KMS-11 (cell line): ENCODE measurements around the gene ATP6V0D1.

Experiments
- H2AFZ ChIP-seq: fragments of 200-600 bp; sonication (generic); 2 replicates; pipeline ENCODE4 v1.6.1; 2016; ENCODE audit warnings: antibody characterized with exemption, mixed run types, low read depth
- H3K27ac ChIP-seq: fragments of 200-600 bp; sonication (generic); 2 replicates; pipeline ENCODE4 v1.6.1; 2016; ENCODE audit warnings: mild to moderate bottlenecking, mixed run types
- H3K27me3 ChIP-seq: fragments of 200-600 bp; sonication (generic); 2 replicates; pipeline ENCODE4 v1.6.1; 2017; ENCODE audit warnings: mild to moderate bottlenecking, low read depth, mixed run types, moderate library complexity; ENCODE audit not compliant: insufficient read depth
- H3K36me3 ChIP-seq: fragments of 200-600 bp; sonication (generic); 2 replicates; pipeline ENCODE4 v1.6.1; 2017; ENCODE audit warnings: mild to moderate bottlenecking, mixed run types; ENCODE audit not compliant: insufficient read depth
- H3K4me1 ChIP-seq: fragments of 200-600 bp; sonication (generic); 2 replicates; pipeline ENCODE4 v1.6.1; 2016; ENCODE audit warnings: mild to moderate bottlenecking, low read depth, mixed run types; ENCODE audit not compliant: poor library complexity, severe bottlenecking
- H3K4me2 ChIP-seq: fragments of 200-600 bp; sonication (generic); 2 replicates; pipeline ENCODE4 v1.7.0; 2016; ENCODE audit warnings: mild to moderate bottlenecking, mixed run types
- H3K4me3 ChIP-seq: fragments of 200-600 bp; sonication (generic); IDR thresholded peaks from 2 replicates; pipeline ENCODE4 v1.6.1; 2017; ENCODE audit warnings: low read depth, low read length, mixed read lengths; ENCODE audit not compliant: insufficient read depth
- H3K79me2 ChIP-seq: fragments of 200-600 bp; sonication (generic); 2 replicates; pipeline ENCODE4 v1.6.1; 2016; ENCODE audit warnings: low read depth, mixed run types; ENCODE audit not compliant: insufficient read depth
- H3K9ac ChIP-seq: fragments of 200-600 bp; sonication (generic); 2 replicates; pipeline ENCODE4 v1.6.1; 2016; ENCODE audit warnings: mild to moderate bottlenecking, mixed run types
- H4K20me1 ChIP-seq: fragments of 200-600 bp; sonication (generic); 2 replicates; pipeline ENCODE4 v1.6.1; 2016; ENCODE audit warnings: mild to moderate bottlenecking, mixed run types; ENCODE audit not compliant: insufficient read depth
- CTCF ChIP-seq: fragments of 200-600 bp; sonication (generic); conservative IDR thresholded peaks from 2 replicates; pipeline ENCODE4 v1.6.1; 2017; ENCODE audit warnings: low read depth, mild to moderate bottlenecking, antibody characterized with exemption, low read length, moderate library complexity, mixed read lengths

Gene ATP6V0D1

GRCh38 chr16:67481561-67482232 is 740 bp upstream of the ATP6V0D1 start:
- H3K4me2 ChIP-seq, result peak overlapping the region; percentile 94
- H3K36me3 ChIP-seq, result no peaks in the 10 kb centered on the region
- no peak overlapping the region for H3K4me3 ChIP-seq
- peaks cover 44% of the 10 kb centered on the region for H3K79me2 ChIP-seq
- H3K4me1 ChIP-seq, result peaks cover 14% of the 10 kb centered on the region
- H3K27me3 ChIP-seq, result no peaks in the 10 kb centered on the region
- peak overlapping the region; percentile 47 for H3K27ac ChIP-seq
- 0 out of 2 replicates have a peak, but pooled peaks have one; percentile 14 for TF ChIP-seq CTCF
- peak overlapping the region; percentile 65 for H3K9ac ChIP-seq
- no peaks in the 10 kb centered on the region for H4K20me1 ChIP-seq
- H2AFZ ChIP-seq, result peak overlapping the region; percentile 70; the same call in 1 of the 2 replicates

- H3K27ac ChIP-seq, result no peak overlapping the region
- no peak overlapping the region for H3K4me2 ChIP-seq
- H2AFZ ChIP-seq, result no peak overlapping the region
- no peak overlapping the region for H3K9ac ChIP-seq
- TF ChIP-seq CTCF, result no peak
- H3K36me3 ChIP-seq, result no peaks in the 10 kb centered on the region
- no peaks in the 10 kb centered on the region for H3K27me3 ChIP-seq
- peaks cover 22% of the 10 kb centered on the region for H3K4me1 ChIP-seq
- H3K4me3 ChIP-seq, result no peak overlapping the region
- peaks cover 62% of the 10 kb centered on the region for H3K79me2 ChIP-seq
- H4K20me1 ChIP-seq, result no peaks in the 10 kb centered on the region
These were observed 2.9 kb downstream of the ATP6V0D1 start for GRCh38 chr16:67477960-67478554.

GRCh38 chr16:67474551-67475455 is 6.2 kb downstream of the ATP6V0D1 start:
- H3K4me2 ChIP-seq, result no peak overlapping the region; the same call in 1 of the 2 replicates
- peaks cover 54% of the 10 kb centered on the region for H3K79me2 ChIP-seq
- TF ChIP-seq CTCF, result no peak
- no peak overlapping the region for H3K27ac ChIP-seq
- H4K20me1 ChIP-seq, result no peaks in the 10 kb centered on the region
- H3K27me3 ChIP-seq, result no peaks in the 10 kb centered on the region
- peaks cover 13% of the 10 kb centered on the region for H3K4me1 ChIP-seq
- H3K36me3 ChIP-seq, result no peaks in the 10 kb centered on the region
- no peak overlapping the region for H3K4me3 ChIP-seq
- H2AFZ ChIP-seq, result no peak overlapping the region
- H3K9ac ChIP-seq, result no peak overlapping the region

DNA sequence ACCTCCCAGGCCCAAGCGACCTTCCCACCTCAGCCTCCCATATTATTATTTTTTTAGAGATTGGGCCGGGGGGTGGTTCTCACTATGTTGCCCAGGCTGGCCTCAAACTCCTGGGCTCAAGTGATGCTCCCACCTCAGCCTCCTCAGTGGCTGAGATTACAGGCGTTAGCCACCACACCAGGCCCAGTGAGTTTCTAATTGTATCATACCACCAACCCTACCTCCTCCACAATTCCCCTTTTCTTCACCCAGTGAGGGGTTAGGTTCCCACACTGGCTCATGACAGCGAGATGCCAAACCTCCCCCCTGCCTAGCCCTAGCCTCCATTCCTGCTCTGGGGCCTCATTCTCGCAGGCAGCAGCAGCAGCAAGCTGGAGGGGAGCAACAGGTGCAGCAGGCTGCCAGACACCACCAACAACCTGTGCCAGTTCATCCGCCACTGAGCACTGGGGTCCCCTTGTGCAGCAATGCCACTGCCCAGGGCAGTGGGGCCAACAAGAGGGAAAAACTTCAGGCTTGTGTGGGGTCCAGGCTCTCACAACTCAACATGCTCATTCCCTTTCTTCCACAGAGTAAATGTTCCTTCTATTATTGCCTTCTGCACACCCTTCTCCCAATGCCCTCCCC is 9.1 kb downstream of the ATP6V0D1 start:
- Histone ChIP-seq H3K36me3 (no peaks in the 10 kb centered on the region), H3K27me3 (no peaks in the 10 kb centered on the region), H3K4me1 (peaks cover 7% of the 10 kb centered on the region), H4K20me1 (no peaks in the 10 kb centered on the region), H3K9ac (no peak overlapping the region), H3K27ac (no peak overlapping the region), H3K4me2 (no peak overlapping the region), H3K4me3 (no peak overlapping the region), H3K79me2 (peaks cover 31% of the 10 kb centered on the region; the same call in 1 of the 2 replicates), H2AFZ (no peak overlapping the region)
- no peak for TF ChIP-seq CTCF
